K562 (cell line): Measurements from ENCODE around the gene CIB1. TPM values are rescaled to one million over a fixed set of nuclear protein-coding genes. Genes with fewer than 3 reads are reported as not detected.

ENCODE experiments used
- ATAC-seq: fragments of 200-7000 bp; cut with Tn5 transposase; 3 replicates; pipeline ENCODE4 v1.9.1; 2020; ENCODE audit warnings: moderate library complexity
- BruUV-seq: library from RNA; stranded (reverse); fragments of 400-500 nt; replicated peaks from 2 replicates; lab custom pipeline; 2021; lab: Mats Ljungman, UMichigan
- CTCF ChIA-PET: fragments of 300-600 bp; formaldehyde crosslinking; extraction: SDS; loops from one replicate; lab custom pipeline; 2021; ENCODE audit warnings: low intra/inter-chr PET ratio; lab: Yijun Ruan, JAX
- POLR2A ChIA-PET: fragments of 300-600, 350-650 bp; sonication (Branson Sonifier 250); formaldehyde crosslinking; extraction: SDS; loops from one replicate; lab custom pipeline; 2021; ENCODE audit warnings: antibody characterized with exemption, inconsistent platforms; lab: Yijun Ruan, JAX
- DNase-seq, 4 experiments: peaks; one replicate each; pipeline versions ENCODE4 v3.0.0 to v3.0.0-alpha.2; 2011 to 2018; ENCODE audit warnings: low spot score in 3 of 4, mixed read lengths in 3 of 4; ENCODE audit errors: extremely low read depth in 1 of 4
- FAIRE-seq: peaks from 2 replicates; lab custom pipeline; 2011; peaks lifted over from hg19 to GRCh38; lab: Jason Lieb, UNC
- H2AFZ ChIP-seq: 2 replicates; pipeline ENCODE4 v1.6.0; 2011; ENCODE audit warnings: low read depth, low read length, control low read depth, inconsistent platforms
- H3K27ac ChIP-seq: fragments of 200-600 bp; 3 replicates; pipeline ENCODE4 v1.8.0; 2011; ENCODE audit warnings: low read depth, mild to moderate bottlenecking, control low read depth, inconsistent platforms, low read length, moderate library complexity, mixed read lengths; ENCODE audit errors: extremely low read depth
- H3K27me3 ChIP-seq, 2 experiments: fragments of 300-600 bp in 1 of 2; 2 replicates in 1 of 2; 3 replicates in 1 of 2; pipeline versions ENCODE4 v1.6.0 to v1.8.0; 2011; ENCODE audit warnings: inconsistent platforms in 2 of 2, low read length in 2 of 2, mild to moderate bottlenecking in 1 of 2, mixed read lengths in 1 of 2, moderate library complexity in 1 of 2; ENCODE audit not compliant: control insufficient read depth in 2 of 2, insufficient read depth in 2 of 2
- H3K36me3 ChIP-seq: fragments of 300-600 bp; 3 replicates; pipeline ENCODE4 v1.8.0; 2011; ENCODE audit warnings: mild to moderate bottlenecking, low read length, inconsistent platforms; ENCODE audit not compliant: control insufficient read depth, insufficient read depth
- H3K4me1 ChIP-seq, 2 experiments: fragments of 200-600 bp in 1 of 2; replicated peaks in 1 of 2; 2 replicates in 1 of 2; 3 replicates in 1 of 2; pipeline versions ENCODE4 v1.5.1 to v1.8.0; 2011; ENCODE audit warnings: inconsistent platforms in 2 of 2, low read length in 2 of 2, mild to moderate bottlenecking in 1 of 2, mixed read lengths in 1 of 2, moderate library complexity in 1 of 2; ENCODE audit not compliant: control insufficient read depth in 2 of 2, insufficient read depth in 2 of 2
- H3K4me2 ChIP-seq: 2 replicates; pipeline ENCODE4 v1.6.1; 2011; ENCODE audit warnings: low read length, control low read depth, inconsistent platforms, mixed read lengths; ENCODE audit not compliant: insufficient read depth
- H3K4me3 ChIP-seq: fragments of 200-600 bp; sonication (generic), shearing (Covaris generic); 2 replicates; pipeline ENCODE4 v1.5.1; 2016; ENCODE audit warnings: control low read depth, inconsistent platforms
- H3K79me2 ChIP-seq: fragments of 200-600 bp; 3 replicates; pipeline ENCODE4 v1.8.0; 2011; ENCODE audit warnings: low read length, inconsistent platforms; ENCODE audit not compliant: control insufficient read depth, insufficient read depth
- H3K9ac ChIP-seq, 2 experiments: 2 replicates each; pipeline versions ENCODE4 v1.6.0 to v1.6.1; 2011; ENCODE audit warnings: low read depth in 2 of 2, low read length in 2 of 2, control low read depth in 1 of 2, inconsistent platforms in 1 of 2, mild to moderate bottlenecking in 1 of 2, mixed read lengths in 1 of 2; ENCODE audit not compliant: insufficient read depth in 1 of 2
- H3K9me1 ChIP-seq: one replicate; pipeline ENCODE4 v1.6.0; 2011; ENCODE audit warnings: inconsistent platforms, mild to moderate bottlenecking, low read length, moderate library complexity; ENCODE audit not compliant: control insufficient read depth, insufficient read depth
- H3K9me3 ChIP-seq: replicated peaks from 2 replicates; pipeline ENCODE4 v1.5.1; 2011; ENCODE audit warnings: low read depth, low read length, inconsistent platforms; ENCODE audit not compliant: control insufficient read depth, insufficient read depth
- H4K20me1 ChIP-seq: replicated peaks from 2 replicates; pipeline ENCODE4 v1.6.1; 2011; ENCODE audit warnings: low read length, inconsistent platforms, mixed read lengths; ENCODE audit not compliant: control insufficient read depth, insufficient read depth
- CCAR2 ChIP-seq: fragments of 200-400 bp; formaldehyde crosslinking; IDR thresholded peaks from 2 replicates; pipeline ENCODE4 v1.6.1; 2017; ENCODE audit warnings: mild to moderate bottlenecking, low read depth, low read length
- CHD2 ChIP-seq: IDR thresholded peaks from 2 replicates; pipeline ENCODE4 v1.6.1; 2011; ENCODE audit warnings: low read depth, low read length
- CSDE1 ChIP-seq, 2 experiments: fragments of 450-650 bp; IDR thresholded peaks; 2 replicates each; pipeline ENCODE4 v1.6.1; 2016; ENCODE audit warnings: mild to moderate bottlenecking in 1 of 2
- DACH1 ChIP-seq: fragments of 450-650 bp; IDR thresholded peaks from 2 replicates; pipeline ENCODE4 v1.6.1; 2018; ENCODE audit not compliant: partially characterized antibody
- KAT2B ChIP-seq: IDR thresholded peaks from one replicate; pipeline ENCODE4 v1.6.1; 2012; ENCODE audit warnings: low read depth, mild to moderate bottlenecking, control low read depth, inconsistent platforms, low read length, moderate library complexity
- MECOM ChIP-seq: fragments of 250-450 bp; sonication (Bioruptor Pico); IDR thresholded peaks from 2 replicates; pipeline ENCODE4 v1.8.0; 2022; ENCODE audit warnings: inconsistent platforms
- NFATC3 ChIP-seq: fragments of 450-650 bp; IDR thresholded peaks from 2 replicates; pipeline ENCODE4 v1.6.1; 2017; ENCODE audit warnings: mild to moderate bottlenecking
- PHF8 ChIP-seq: fragments of 200-600 bp; sonication (generic); IDR thresholded peaks from 2 replicates; pipeline ENCODE4 v1.6.1; 2012; ENCODE audit warnings: mixed run types, mild to moderate bottlenecking, inconsistent platforms, low read length, moderate library complexity, borderline replicate concordance
- SMARCA5 ChIP-seq: fragments of 450-650 bp; IDR thresholded peaks from 2 replicates; pipeline ENCODE4 v1.6.1; 2016
- SP1 ChIP-seq: sonication (generic); formaldehyde crosslinking; IDR thresholded peaks from 2 replicates; pipeline ENCODE4 v1.8.1; 2022; ENCODE audit warnings: mild to moderate bottlenecking, missing genetic modification reagents
- THAP7 ChIP-seq: fragments of 250-450 bp; sonication (Bioruptor Pico); IDR thresholded peaks from 2 replicates; pipeline ENCODE4 v1.5.0; 2021
- ZNF263 ChIP-seq: sonication (generic); formaldehyde crosslinking; IDR thresholded peaks from 2 replicates; pipeline ENCODE4 v1.8.0; 2022; ENCODE audit warnings: mild to moderate bottlenecking, missing genetic modification reagents, borderline replicate concordance
- ZNF282 ChIP-seq: sonication (generic); formaldehyde crosslinking; IDR thresholded peaks from 2 replicates; pipeline ENCODE4 v1.8.1; 2023; ENCODE audit warnings: missing genetic modification reagents
- WGBS: fragments of 100-300 bp; shearing (Covaris generic); methylation state at CpG from one replicate; pipeline ENCODE4 v1.1.6; 2016; ENCODE audit warnings: low coverage, mixed read lengths; ENCODE audit not compliant: insufficient coverage; ENCODE audit errors: missing lambda C conversion rate; 5-methylcytosine and 5-hydroxymethylcytosine counted together
- in situ Hi-C: fragments of 300-500 bp; cut with MboI; formaldehyde crosslinking; loops from 4 replicates; pipeline ENCODE4 v1.15.0; 2018; ENCODE audit warnings: inconsistent platforms, mixed read lengths
- intact Hi-C: fragments of 100-400 bp; cut with micrococcal nuclease; formaldehyde crosslinking; loops from 2 replicates; pipeline ENCODE4 v1.14.2; 2022
- polyA plus RNA-seq, 8 experiments: library from polyadenylated mRNA; depleted of rRNA in 4 of 8; stranded (reverse) in 5 of 8; unstranded in 3 of 8; fragments of >200 nt; fragmentation: Nextera tagmentation in 2 of 8; fragmentation: Illumina TruSeq in 1 of 8; extraction: Ambion mirVana in 2 of 8; extraction: Trizol in 1 of 8; gene quantifications; 2 replicates each; pipeline versions ENCODE4 v1.2.1 to v1.2.3, GENCODE V29; 2011 to 2014; ENCODE audit warnings: inconsistent platforms in 1 of 8, missing spikeins in 1 of 8
- total RNA-seq, 7 experiments: library from RNA; depleted of rRNA in 6 of 7; stranded (reverse); fragments of >200 nt in 6 of 7; fragmentation: Illumina TruSeq in 2 of 7; extraction: Trizol in 2 of 7; gene quantifications; 2 replicates each; pipeline versions ENCODE4 v1.2.1 to v1.2.3, GENCODE V29; 2011 to 2021; ENCODE audit warnings: low replicate concordance in 1 of 7
- TF ChIP-seq, protein P1 (sequence below): fragments of 450-650 bp; IDR thresholded peaks from 2 replicates; pipeline ENCODE4 v1.6.1; 2016; ENCODE audit warnings: mild to moderate bottlenecking

Gene CIB1
- total and polyA plus RNA-seq, 9 of the 15 experiments (the other 6 are each of a cell fraction or from before 2014, with no cell fraction given) = 14.9 to 136 (median 64.5) TPM

GRCh38 chr15:90240856-90241255, 7.1 kb upstream of the CIB1 start:
- Histone ChIP-seq H3K36me3 (peaks cover 19% of the 10 kb centered on the region; the same call in 2 of the 3 replicates), H3K4me3 (no peak overlapping the region), H3K4me1 (peaks cover 21 to 27% of the 10 kb centered on the region in 2 experiments), H3K9ac (peak overlapping the region in 1 of 2 experiments; percentile 82; a peak in 2 of 4 replicates), H3K79me2 (no peaks in the 10 kb centered on the region), H2AFZ (peak overlapping the region; percentile 90), H3K27me3 (no peaks in the 10 kb centered on the region), H3K9me3 (no peaks in the 10 kb centered on the region), H3K9me1 (peaks cover 3% of the 10 kb centered on the region), H3K27ac (peak overlapping the region; percentile 74; the same call in 1 of the 3 replicates), H4K20me1 (no peaks in the 10 kb centered on the region), H3K4me2 (peak overlapping the region; percentile 55)
- FAIRE-seq (no peak), ATAC-seq (no peak; the same call in 2 of the 3 replicates), DNase-seq (no peak)
- POLR2A ChIA-PET = interaction anchor here (0.5 to 2.2 kb wide), 6 partner anchors 9 to 645 kb away, joined by 3 to 13 read pairs (median 3); partner anchors contain the start of gene IDH2
- 79% methylated on average over 8 of the region's 8 CpGs for WGBS
- no peak for TF ChIP-seq ZNF263 (CRISPR knock-in tag)
- TF ChIP-seq KAT2B = no peak
- TF ChIP-seq NFATC3 = no peak
- in situ Hi-C loops = no loop called here
- CTCF ChIA-PET = no interaction called here
- intact Hi-C loops = no loop called here
- no TSS peak for BruUV-seq

GRCh38 chr15:90239371-90239770, 5.6 kb upstream of the CIB1 start:
- H3K9ac ChIP-seq = no peak overlapping the region
- in situ Hi-C loops = loop anchor here (10.0 kb wide), 1 partner anchor 455 kb away; no protein-coding TSS in a partner anchor
- FAIRE-seq (no peak), DNase-seq (peak in 1 of 4 experiments; percentile 69), ATAC-seq (peak; percentile 72)
- WGBS = 4% methylated on average over 3 of the region's 3 CpGs
- no peaks in the 10 kb centered on the region for H3K9me3 ChIP-seq
- H4K20me1 ChIP-seq = no peaks in the 10 kb centered on the region
- ChIA-PET POLR2A (no interaction called here), CTCF (no interaction called here)
- peak overlapping the region; percentile 36; the same call in 2 of the 3 replicates for H3K27ac ChIP-seq
- intact Hi-C loops = no loop called here
- peaks cover 19% of the 10 kb centered on the region; the same call in 2 of the 3 replicates for H3K36me3 ChIP-seq
- no peaks in the 10 kb centered on the region for H3K27me3 ChIP-seq
- no peak overlapping the region; the same call in 1 of the 2 replicates for H3K4me2 ChIP-seq
- BruUV-seq = no TSS peak
- H3K9me1 ChIP-seq = peaks cover 3% of the 10 kb centered on the region
- H3K4me1 ChIP-seq = peaks cover 21 to 27% of the 10 kb centered on the region in 2 experiments
- H2AFZ ChIP-seq = peak overlapping the region; percentile 56; the same call in 1 of the 2 replicates
- no peak overlapping the region for H3K4me3 ChIP-seq
- H3K79me2 ChIP-seq = peaks cover 4% of the 10 kb centered on the region; the same call in 2 of the 3 replicates
- no peak for TF ChIP-seq SMARCA5
- TF ChIP-seq CCAR2 = no peak
- no peak for TF ChIP-seq CSDE1 (IDR thresholded peaks at IDR 0.05)
- TF ChIP-seq DACH1 = no peak
- TF ChIP-seq, protein P1, sequence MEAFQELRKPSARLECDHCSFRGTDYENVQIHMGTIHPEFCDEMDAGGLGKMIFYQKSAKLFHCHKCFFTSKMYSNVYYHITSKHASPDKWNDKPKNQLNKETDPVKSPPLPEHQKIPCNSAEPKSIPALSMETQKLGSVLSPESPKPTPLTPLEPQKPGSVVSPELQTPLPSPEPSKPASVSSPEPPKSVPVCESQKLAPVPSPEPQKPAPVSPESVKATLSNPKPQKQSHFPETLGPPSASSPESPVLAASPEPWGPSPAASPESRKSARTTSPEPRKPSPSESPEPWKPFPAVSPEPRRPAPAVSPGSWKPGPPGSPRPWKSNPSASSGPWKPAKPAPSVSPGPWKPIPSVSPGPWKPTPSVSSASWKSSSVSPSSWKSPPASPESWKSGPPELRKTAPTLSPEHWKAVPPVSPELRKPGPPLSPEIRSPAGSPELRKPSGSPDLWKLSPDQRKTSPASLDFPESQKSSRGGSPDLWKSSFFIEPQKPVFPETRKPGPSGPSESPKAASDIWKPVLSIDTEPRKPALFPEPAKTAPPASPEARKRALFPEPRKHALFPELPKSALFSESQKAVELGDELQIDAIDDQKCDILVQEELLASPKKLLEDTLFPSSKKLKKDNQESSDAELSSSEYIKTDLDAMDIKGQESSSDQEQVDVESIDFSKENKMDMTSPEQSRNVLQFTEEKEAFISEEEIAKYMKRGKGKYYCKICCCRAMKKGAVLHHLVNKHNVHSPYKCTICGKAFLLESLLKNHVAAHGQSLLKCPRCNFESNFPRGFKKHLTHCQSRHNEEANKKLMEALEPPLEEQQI = no peak
- peak; percentile 63; the same call in 1 of the 2 replicates for TF ChIP-seq SP1 (CRISPR knock-in tag)
- TF ChIP-seq ZNF282 (CRISPR knock-in tag) = no peak
- TF ChIP-seq CHD2 = peak; percentile 89
- no peak for TF ChIP-seq MECOM (CRISPR knock-in tag)
- no peak for TF ChIP-seq PHF8
- TF ChIP-seq THAP7 (CRISPR knock-in tag) = no peak
